OCI-LY1 (cell line): ENCODE measurements around the gene ADIRF.

ENCODE experiments used
- H2AFZ ChIP-seq: fragments of 200-600 bp; sonication (generic), shearing (Covaris generic); 2 replicates; pipeline ENCODE4 v1.6.0; 2014; ENCODE audit warnings: antibody characterized with exemption, mild to moderate bottlenecking, low read length
- H3F3A ChIP-seq: fragments of 200-600 bp; sonication (generic), shearing (Covaris generic); 2 replicates; pipeline ENCODE4 v1.6.0; 2014; ENCODE audit warnings: mild to moderate bottlenecking, antibody characterized with exemption, low read length, moderate library complexity; ENCODE audit not compliant: insufficient read depth
- H3K27ac ChIP-seq: fragments of 200-600 bp; sonication (generic); 2 replicates; pipeline ENCODE4 v1.5.1; 2014; ENCODE audit warnings: low read length, mixed run types, mild to moderate bottlenecking, low read depth; ENCODE audit not compliant: poor library complexity, severe bottlenecking
- H3K27me3 ChIP-seq: fragments of 200-600 bp; sonication (generic); 2 replicates; pipeline ENCODE4 v1.6.0; 2014; ENCODE audit warnings: antibody characterized with exemption, mild to moderate bottlenecking, low read length, moderate library complexity; ENCODE audit not compliant: insufficient read depth
- H3K36me3 ChIP-seq: fragments of 200-600 bp; sonication (generic); 2 replicates; pipeline ENCODE4 v1.6.1; 2014; ENCODE audit warnings: mild to moderate bottlenecking, antibody characterized with exemption, low read length, moderate library complexity, mixed read lengths; ENCODE audit not compliant: insufficient read depth
- H3K4me1 ChIP-seq: fragments of 200-600 bp; sonication (generic); 2 replicates; pipeline ENCODE4 v1.5.1; 2014; ENCODE audit warnings: mild to moderate bottlenecking, low read length, moderate library complexity; ENCODE audit not compliant: insufficient read depth, severe bottlenecking
- H3K4me2 ChIP-seq: fragments of 200-600 bp; sonication (generic), shearing (Covaris generic); 2 replicates; pipeline ENCODE4 v1.6.1; 2014; ENCODE audit warnings: low read length
- H3K4me3 ChIP-seq: fragments of 200-600 bp; sonication (generic); 2 replicates; pipeline ENCODE4 v1.5.1; 2014; ENCODE audit warnings: low read length, low read depth, mild to moderate bottlenecking, mixed read lengths; ENCODE audit not compliant: poor library complexity, severe bottlenecking
- H3K79me2 ChIP-seq: fragments of 200-600 bp; shearing (Covaris generic); 2 replicates; pipeline ENCODE4 v1.6.1; 2016; ENCODE audit warnings: mixed run types, low read length, mixed read lengths; ENCODE audit not compliant: insufficient read depth
- H3K9ac ChIP-seq: fragments of 200-600 bp; sonication (generic), shearing (Covaris generic); 2 replicates; pipeline ENCODE4 v1.6.1; 2014; ENCODE audit warnings: mild to moderate bottlenecking, low read length, mixed read lengths
- H3K9me2 ChIP-seq: fragments of 200-600 bp; sonication (generic), shearing (Covaris generic); 2 replicates; pipeline ENCODE4 v1.6.1; 2014; ENCODE audit warnings: low read depth, mild to moderate bottlenecking, low read length, mixed read lengths
- H3K9me3 ChIP-seq: fragments of 200-600 bp; shearing (Covaris generic); 2 replicates; pipeline ENCODE4 v1.6.1; 2014; ENCODE audit warnings: low read length, mixed read lengths
- H4K20me1 ChIP-seq: fragments of 200-600 bp; sonication (generic), shearing (Covaris generic); 2 replicates; pipeline ENCODE4 v1.6.0; 2016; ENCODE audit warnings: mild to moderate bottlenecking, low read length; ENCODE audit not compliant: insufficient read depth
- EZH2 ChIP-seq: fragments of 200-600 bp; sonication (generic), shearing (Covaris generic); IDR thresholded peaks from 2 replicates; pipeline ENCODE4 v1.8.0; 2017; ENCODE audit warnings: borderline replicate concordance, mixed run types, mild to moderate bottlenecking, antibody characterized with exemption, low read length, moderate library complexity, mixed read lengths
- TF ChIP-seq, protein P1 (sequence below): fragments of 200-600 bp; sonication (generic), shearing (Covaris generic); IDR thresholded peaks from 2 replicates; pipeline ENCODE4 v1.5.1; 2017; ENCODE audit warnings: mild to moderate bottlenecking, antibody characterized with exemption, low read length, moderate library complexity, mixed read lengths

The ADIRF gene

DNA sequence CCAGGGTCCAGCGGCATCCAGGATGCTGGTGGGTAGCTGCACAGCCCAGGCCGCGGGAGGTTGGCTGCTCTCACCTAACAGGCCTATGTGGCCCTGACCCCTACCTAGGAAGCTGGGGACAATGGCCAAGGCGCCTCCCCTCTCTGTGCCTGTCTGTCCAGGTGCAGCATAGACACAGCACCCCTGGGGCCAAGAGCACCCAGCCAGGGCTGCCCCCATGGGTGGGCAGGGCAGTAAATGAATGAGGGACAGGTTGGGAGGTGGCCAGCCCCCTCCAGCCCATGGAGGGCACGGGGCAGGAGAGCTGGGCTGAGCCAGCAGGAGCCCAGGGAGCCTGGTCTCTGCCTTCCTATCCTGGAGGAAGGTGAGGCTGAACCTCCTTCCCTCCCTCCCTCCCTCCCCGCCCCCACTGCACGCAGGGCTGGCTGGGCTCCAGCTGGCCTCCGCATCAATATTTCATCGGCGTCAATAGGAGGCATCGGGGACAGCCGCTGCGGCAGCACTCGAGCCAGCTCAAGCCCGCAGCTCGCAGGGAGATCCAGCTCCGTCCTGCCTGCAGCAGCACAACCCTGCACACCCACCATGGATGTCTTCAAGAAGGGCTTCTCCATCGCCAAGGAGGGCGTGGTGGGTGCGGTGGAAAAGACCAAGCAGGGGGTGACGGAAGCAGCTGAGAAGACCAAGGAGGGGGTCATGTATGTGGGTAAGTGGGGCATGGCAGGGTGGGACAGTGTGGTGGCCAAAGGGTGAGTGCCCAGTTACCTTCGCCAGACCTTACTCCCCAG lies 10.0 kb upstream of the ADIRF start, which contains the start of gene SNCG:
TSS of gene SNCG (plus strand) at position 484 of the 785 bp plus-strand sequence. CDS start at position 583, 99 bp downstream.
- no peak within 1 kb of the TSS for H3K27ac ChIP-seq
- no peaks in the 10 kb centered on the region for H3K9me3 ChIP-seq
- no peaks in the 10 kb centered on the region for H3F3A ChIP-seq
- H3K4me2 ChIP-seq, result no peak within 1 kb of the TSS
- H3K27me3 ChIP-seq, result no peaks in the 10 kb centered on the region
- H4K20me1 ChIP-seq, result no peaks in the 10 kb centered on the region
- H3K36me3 ChIP-seq, result no peaks in the 10 kb centered on the region
- TF ChIP-seq, protein P1, sequence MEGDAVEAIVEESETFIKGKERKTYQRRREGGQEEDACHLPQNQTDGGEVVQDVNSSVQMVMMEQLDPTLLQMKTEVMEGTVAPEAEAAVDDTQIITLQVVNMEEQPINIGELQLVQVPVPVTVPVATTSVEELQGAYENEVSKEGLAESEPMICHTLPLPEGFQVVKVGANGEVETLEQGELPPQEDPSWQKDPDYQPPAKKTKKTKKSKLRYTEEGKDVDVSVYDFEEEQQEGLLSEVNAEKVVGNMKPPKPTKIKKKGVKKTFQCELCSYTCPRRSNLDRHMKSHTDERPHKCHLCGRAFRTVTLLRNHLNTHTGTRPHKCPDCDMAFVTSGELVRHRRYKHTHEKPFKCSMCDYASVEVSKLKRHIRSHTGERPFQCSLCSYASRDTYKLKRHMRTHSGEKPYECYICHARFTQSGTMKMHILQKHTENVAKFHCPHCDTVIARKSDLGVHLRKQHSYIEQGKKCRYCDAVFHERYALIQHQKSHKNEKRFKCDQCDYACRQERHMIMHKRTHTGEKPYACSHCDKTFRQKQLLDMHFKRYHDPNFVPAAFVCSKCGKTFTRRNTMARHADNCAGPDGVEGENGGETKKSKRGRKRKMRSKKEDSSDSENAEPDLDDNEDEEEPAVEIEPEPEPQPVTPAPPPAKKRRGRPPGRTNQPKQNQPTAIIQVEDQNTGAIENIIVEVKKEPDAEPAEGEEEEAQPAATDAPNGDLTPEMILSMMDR, result no peak
- no peak for TF ChIP-seq EZH2
- H2AFZ ChIP-seq, result no peak within 1 kb of the TSS
- no peaks in the 10 kb centered on the region for H3K9me2 ChIP-seq
- H3K79me2 ChIP-seq, result no peaks in the 10 kb centered on the region
- no peak within 1 kb of the TSS for H3K4me3 ChIP-seq
- H3K9ac ChIP-seq, result no peak within 1 kb of the TSS
- H3K4me1 ChIP-seq, result peaks cover 6% of the 10 kb centered on the region

DNA sequence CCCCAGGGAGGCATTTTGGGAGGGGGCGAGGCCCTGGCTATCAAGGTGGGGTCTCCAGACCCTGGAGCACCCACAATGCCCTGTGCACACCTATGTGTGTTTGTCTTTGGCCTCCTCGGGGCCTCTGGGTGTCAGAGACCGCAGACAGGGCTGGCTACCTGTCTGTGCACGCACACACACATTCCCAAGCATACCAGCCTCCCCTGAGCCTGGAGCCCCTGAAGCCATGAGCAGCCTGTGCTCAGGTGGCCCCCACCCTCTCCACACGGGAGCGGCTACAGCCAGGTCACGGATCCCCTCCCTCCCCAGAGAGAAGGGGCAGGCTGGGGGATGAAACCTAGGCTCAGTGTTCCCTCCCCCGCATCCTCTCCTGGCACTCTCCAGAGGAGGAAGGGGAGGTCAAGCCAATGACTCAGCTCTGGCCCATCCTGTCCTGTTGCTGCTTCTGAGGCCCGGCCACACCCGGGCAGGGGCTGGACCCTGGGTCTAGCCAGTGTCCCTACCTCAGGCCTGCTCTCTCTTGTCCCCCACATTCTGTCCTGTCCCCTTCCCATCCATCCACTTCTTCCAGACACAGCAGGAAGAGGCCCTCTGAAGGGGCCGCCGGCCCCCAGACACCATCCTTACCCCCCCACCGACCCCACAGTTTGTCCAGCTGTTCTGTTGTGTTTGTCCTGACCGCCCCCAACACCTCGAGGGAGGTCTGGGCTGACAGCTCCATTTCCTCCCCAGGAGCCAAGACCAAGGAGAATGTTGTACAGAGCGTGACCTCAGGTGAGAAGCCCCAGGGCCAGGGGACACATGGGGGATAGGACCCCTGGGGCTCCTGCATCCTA lies 9.2 kb upstream of the ADIRF start:
- no peaks in the 10 kb centered on the region for H3K9me3 ChIP-seq
- H3K9ac ChIP-seq, result no peak overlapping the region
- H4K20me1 ChIP-seq, result no peaks in the 10 kb centered on the region
- H3K36me3 ChIP-seq, result no peaks in the 10 kb centered on the region
- H3K4me2 ChIP-seq, result no peak overlapping the region
- H3K4me3 ChIP-seq, result no peak overlapping the region
- H2AFZ ChIP-seq, result no peak overlapping the region
- H3K27ac ChIP-seq, result no peak overlapping the region
- no peaks in the 10 kb centered on the region for H3K79me2 ChIP-seq
- no peaks in the 10 kb centered on the region for H3K27me3 ChIP-seq
- TF ChIP-seq, protein P1, result no peak
- TF ChIP-seq EZH2, result no peak
- H3K9me2 ChIP-seq, result no peaks in the 10 kb centered on the region
- no peaks in the 10 kb centered on the region for H3F3A ChIP-seq
- H3K4me1 ChIP-seq, result peaks cover 6% of the 10 kb centered on the region

DNA sequence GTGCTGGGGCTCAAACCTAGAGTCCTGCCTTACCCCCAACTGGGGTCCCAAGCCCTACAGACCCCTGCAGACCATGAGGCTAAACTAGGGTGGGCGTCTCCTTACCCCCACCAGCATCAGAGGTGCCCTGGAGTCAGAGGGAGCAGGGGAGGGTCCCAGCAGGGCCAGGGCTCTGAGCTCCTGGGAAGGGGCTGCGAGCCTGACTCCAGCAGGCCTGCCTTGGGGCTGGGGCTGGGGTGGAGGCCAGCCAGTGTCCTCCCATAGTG lies 8.6 kb upstream of the ADIRF start:
- Histone ChIP-seq H3K9me3 (no peaks in the 10 kb centered on the region), H3K4me2 (no peak overlapping the region), H2AFZ (no peak overlapping the region), H3K9ac (no peak overlapping the region), H3K4me1 (peaks cover 6% of the 10 kb centered on the region), H3K27me3 (no peaks in the 10 kb centered on the region), H3K27ac (no peak overlapping the region), H3K9me2 (no peaks in the 10 kb centered on the region), H3K36me3 (no peaks in the 10 kb centered on the region), H3K79me2 (no peaks in the 10 kb centered on the region), H4K20me1 (no peaks in the 10 kb centered on the region), H3F3A (no peaks in the 10 kb centered on the region), H3K4me3 (no peak overlapping the region)
- no peak for TF ChIP-seq EZH2
- TF ChIP-seq, protein P1, result no peak
